GM12874 (cell line): ENCODE results near the gene GARNL3.

ENCODE experiments used
- CTCF ChIP-seq: IDR thresholded peaks from 2 replicates; pipeline ENCODE4 v1.5.1; 2011; ENCODE audit warnings: low read depth, mild to moderate bottlenecking, control low read depth, low read length, moderate library complexity; ENCODE audit not compliant: insufficient read depth

The GARNL3 gene

GRCh38 chr9:127405344-127406125 is 141.0 kb downstream of the GARNL3 start:
- TF ChIP-seq CTCF = no peak

GRCh38 chr9:127406799-127407491 is 142.4 kb downstream of the GARNL3 start:
- no peak for TF ChIP-seq CTCF

GRCh38 chr9:127407492-127407843 is 142.9 kb downstream of the GARNL3 start:
- TF ChIP-seq CTCF = no peak

- no peak for TF ChIP-seq CTCF
These were observed 146.5 kb downstream of the GARNL3 start for GRCh38 chr9:127411122-127411521.

GRCh38 chr9:127415141-127415540 is 150.6 kb downstream of the GARNL3 start:
- no peak for TF ChIP-seq CTCF

GRCh38 chr9:127415657-127416056 is 151.1 kb downstream of the GARNL3 start:
- TF ChIP-seq CTCF = no peak

GRCh38 chr9:127417131-127418036 is 152.8 kb downstream of the GARNL3 start:
- TF ChIP-seq CTCF = no peak
